GM19035 (cell line): ENCODE measurements around the gene TRIM41.
"Not testable (repeated sequence)": the region's sequence is repeated elsewhere in the genome, so short reads cannot be mapped to it uniquely, and the experiment has no call there.

Experiments used
- ATAC-seq: cut with Tn5 transposase; IDR thresholded peaks from one replicate; pipeline ENCODE4 v1.9.1; 2021; ENCODE audit not compliant: unreplicated experiment

Gene TRIM41

GRCh38 chr5:181223058-181223728 lies at the start of gene TRIM41:
Gene TRIM41, plus strand, starts transcription at chr5:181223281. Its CDS starts 719 bp downstream, at chr5:181224000.
- peak; percentile 65 for ATAC-seq

GRCh38 chr5:181173420-181174342 lies 49.4 kb upstream of the TRIM41 start:
- ATAC-seq, result peak; percentile 62

DNA sequence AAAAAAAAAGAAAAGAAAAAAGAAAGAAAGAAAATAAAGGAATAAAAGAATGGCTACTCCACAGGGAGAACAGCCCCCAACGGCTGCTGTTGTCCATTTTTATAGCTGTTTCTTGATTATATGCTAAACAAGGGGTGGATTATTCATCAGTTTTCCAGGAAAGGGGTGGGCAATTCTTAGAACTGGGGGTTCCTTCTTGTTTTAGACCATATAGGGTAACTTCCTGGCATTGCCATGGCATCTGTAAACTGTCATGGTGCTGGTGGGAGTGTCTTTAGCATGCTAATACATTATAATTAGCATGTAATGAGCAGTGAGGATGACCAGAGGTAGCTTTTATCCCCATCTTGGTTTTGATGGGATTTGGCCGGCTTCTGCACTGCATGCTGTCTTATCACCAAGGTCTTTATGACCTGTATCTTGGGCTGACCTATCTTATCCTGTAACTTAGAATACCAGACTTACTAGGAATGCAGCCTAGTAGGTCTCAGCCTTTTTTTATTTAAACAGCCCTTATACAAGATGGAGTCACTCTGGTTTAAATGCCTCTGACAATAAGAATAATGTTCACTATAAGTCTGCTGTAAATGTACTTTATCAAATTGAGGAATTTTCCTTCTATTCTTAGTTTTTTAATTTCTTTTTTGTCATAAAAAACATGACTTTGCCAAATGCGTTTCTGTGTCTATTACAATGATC lies 46.7 kb upstream of the TRIM41 start:
- ATAC-seq, result no peak

- ATAC-seq, result not testable (repeated sequence)
Measured at GRCh38 chr5:181177559-181177958, 45.5 kb upstream of the TRIM41 start.

DNA sequence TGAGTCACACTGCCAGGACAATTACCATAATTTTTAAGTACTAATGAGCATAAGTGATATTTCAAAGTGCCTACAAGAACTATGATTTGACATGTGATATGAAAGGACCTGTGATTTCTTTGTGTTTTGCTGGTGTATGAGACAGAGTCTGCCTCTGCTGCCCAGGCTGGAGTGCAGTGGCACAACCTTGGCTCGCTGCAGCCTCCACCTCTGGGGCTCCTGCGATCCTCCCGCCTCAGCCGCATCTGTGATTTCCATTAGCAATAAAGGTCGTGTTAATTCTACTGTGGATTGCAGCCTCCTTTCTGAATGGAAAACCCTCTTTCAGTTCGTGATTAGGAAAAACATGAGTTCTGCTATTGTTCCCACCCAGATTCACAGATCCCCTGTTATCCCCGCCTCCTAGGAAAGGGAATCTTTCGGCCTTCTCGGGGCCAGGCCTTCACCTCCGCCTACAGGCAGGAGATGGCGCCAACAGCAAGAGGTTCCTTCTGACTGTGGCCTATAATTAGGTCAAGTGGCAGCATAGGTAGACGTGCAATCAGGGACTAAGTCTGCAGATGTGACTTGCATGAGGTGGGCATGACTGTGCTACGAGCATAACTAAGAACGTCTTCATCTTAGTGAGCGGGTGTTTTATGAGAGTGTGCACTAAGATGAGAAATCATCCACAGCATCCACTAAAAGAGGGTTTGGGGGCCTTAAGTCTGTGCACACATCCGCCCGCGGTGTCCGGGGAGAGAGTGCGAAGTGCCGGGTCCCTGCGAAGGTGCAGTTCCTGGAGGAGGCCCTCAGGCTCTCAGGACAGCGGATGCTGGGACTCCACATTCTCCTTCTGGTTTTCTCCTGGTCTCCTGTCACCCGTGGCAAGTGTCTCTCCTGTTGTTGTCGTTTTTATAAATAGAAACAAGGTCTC lies 41.2 kb upstream of the TRIM41 start:
- ATAC-seq, result peak; percentile 46

DNA sequence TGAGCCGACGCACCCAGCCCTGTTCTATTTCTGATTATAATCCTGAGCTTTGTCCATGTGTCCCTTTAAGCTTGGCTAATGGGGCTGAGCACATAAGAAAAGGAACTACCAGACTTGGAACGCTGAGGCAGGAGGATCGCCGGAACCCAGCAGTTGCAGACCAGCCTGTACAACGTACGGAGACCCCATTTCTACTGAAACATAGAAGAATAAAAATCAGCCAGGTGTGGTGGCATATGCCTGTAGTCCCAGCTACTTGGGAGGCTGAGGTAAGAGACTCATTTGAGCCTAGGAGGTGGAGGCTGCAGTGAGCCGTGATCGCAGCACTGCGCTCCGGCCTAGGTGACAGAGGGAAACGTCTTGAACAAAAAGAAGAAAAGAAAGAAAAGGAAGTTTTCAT lies 40.4 kb upstream of the TRIM41 start:
- no peak for ATAC-seq

DNA sequence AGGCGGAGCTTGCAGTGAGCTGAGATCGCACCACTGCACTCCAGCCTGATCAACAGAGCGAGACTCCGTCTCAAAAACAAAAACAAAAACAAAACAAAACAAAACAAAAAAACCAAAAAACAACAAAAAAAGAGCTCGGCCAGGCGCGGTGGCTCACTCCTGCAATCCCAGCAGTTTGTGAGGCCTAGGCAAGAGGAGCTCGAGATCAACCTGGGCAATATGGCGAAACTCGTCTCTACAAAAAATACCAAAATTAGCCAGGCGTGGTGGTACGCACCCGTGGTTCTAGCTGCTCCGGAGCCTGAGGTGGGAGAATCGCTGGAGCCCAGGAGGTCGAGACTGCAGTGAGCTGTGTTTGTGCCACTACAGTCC lies 38.2 kb upstream of the TRIM41 start:
- no peak for ATAC-seq

- no peak for ATAC-seq
Measured at GRCh38 chr5:181185560-181185959, 37.5 kb upstream of the TRIM41 start.

DNA sequence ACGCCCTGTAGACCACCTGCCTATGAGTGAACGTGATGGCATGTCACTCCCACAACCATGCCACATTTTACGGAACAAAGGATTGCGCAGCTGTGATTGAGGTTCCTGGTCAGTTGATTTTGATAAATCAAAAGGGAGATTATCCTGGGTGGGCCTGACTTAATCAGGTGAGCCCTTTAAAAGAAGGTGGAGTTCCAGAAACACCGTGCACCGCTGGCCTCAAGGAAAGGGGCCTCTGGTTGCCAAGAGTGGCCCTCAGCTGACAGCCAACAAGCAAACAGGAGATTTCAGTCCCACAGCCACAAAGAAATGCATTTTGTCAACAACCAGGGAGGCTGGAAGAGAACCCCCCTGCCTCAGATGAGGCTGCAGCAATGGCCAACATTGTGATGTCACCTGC lies 37.1 kb upstream of the TRIM41 start:
- ATAC-seq, result no peak

DNA sequence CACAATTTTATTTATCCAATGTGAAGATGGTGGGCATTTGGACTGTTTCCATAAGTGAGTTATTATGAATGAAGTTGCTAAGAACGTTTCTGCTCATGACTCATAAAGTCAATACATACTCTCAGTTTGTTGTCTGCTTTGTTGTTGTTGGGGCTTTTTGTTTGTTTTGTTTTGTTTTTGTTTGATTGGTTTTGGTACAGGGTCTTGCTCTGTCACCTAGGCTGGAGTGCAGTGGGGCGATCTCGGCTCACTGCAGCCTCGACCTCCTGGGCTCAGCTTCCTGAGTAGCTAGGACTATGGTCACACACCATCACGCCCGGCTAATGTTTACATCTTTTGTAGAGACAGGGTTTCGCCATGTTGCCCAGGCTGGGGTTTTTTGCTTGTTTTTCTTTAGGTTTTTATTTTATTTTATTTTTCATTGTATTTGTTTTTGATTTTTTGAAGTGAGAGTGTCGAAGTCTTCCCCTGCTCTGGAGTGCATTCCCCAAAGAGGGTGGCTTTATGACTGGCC lies 36.0 kb upstream of the TRIM41 start:
- no peak for ATAC-seq

DNA sequence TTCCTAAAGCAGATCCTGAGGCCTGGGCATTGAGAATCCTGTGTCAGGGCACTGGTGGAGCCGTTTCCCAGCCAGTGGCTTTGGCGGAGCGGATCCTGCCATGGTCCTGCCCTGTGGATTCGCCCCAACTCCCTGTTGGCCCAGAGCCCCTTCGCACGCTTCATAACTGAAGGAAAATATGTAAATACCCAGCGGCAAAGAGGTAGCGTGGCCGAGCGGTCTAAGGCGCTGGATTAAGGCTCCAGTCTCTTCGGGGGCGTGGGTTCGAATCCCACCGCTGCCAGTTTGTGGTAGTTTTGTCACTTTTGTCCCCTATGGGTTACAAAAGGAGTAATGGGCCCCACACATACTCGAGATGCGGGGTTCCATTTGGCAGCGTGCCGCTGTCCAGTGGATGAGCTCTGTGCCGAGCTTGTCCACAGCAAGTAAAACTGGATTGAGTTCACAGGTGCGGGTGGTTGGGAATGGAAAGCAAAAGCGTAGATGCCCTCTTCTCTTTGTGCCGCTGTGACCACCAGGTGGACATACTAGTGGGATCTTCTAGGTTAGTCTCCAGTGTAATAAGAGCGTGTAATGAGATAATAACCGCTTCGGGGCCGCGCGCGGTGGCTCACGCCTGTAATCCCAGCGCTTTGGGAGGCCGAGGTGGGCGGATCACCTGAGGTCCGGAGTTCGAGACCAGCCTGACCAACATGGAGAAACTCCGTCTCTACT lies 35.4 kb upstream of the TRIM41 start:
- no peak for ATAC-seq

- no peak for ATAC-seq
Measured at GRCh38 chr5:181188700-181189362, 34.2 kb upstream of the TRIM41 start.

GRCh38 chr5:181189363-181189961 lies 33.6 kb upstream of the TRIM41 start:
- no peak for ATAC-seq

GRCh38 chr5:181189962-181190710 lies 32.9 kb upstream of the TRIM41 start:
- ATAC-seq, result no peak

GRCh38 chr5:181190711-181191525 lies 32.2 kb upstream of the TRIM41 start:
- peak; percentile 6 for ATAC-seq

DNA sequence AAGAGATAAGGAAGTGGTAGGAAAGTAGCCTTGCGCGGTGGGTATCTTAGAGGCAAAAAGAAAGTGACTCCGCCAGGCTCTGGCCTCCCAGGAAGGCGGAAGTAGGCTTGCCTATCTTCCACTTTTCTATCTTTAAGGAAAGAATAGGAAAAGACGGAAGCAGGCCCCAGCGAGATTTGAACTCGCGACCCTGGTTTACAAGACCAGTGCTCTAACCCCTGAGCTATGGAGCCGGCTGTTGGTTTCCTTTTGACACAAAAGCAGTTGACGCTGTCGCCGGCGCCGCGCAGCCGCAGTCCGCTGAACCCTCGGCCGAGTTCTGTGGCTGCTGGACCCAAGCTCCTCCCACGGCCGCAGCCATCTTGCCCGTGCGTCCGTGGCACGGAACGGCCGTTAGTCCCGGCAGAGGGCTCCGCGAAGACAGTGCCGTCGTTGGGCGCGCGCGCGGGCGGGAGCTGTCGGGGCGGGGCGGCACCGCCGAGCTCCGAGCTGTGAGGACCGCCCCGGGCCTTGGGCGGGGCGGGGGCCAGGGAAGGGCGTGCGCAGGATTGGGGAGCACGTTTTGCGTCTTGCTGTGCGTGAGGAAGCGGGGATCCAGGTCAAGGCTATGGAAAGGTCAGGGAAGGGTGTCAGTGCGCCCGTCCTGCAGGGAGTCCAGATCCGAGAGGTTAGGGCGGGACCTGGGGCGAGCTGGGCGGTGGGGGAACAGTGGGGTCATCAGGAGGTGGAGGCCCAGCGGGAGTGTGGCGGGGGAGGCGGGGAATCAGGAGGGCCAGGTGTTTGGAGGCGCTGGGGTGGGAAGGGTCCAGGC lies 31.4 kb upstream of the TRIM41 start:
- peak; percentile 60 for ATAC-seq
